PC-3 (cell line): ENCODE data around the gene SEPTIN12. TPM values are rescaled to one million over a fixed set of nuclear protein-coding genes. Genes with fewer than 3 reads are reported as not detected.

Source experiments
- ATAC-seq: fragments of 200-7000 bp; cut with Tn5 transposase; 2 replicates; pipeline ENCODE4 v1.9.1; 2020; ENCODE audit warnings: mild to moderate bottlenecking, moderate library complexity
- BruUV-seq: library from RNA; stranded (reverse); fragments of 400-500 nt; replicated peaks from 2 replicates; lab custom pipeline; 2021; lab: Mats Ljungman, UMichigan
- CTCF ChIA-PET: fragments of 300-600 bp; sonication (Branson Sonifier 250); formaldehyde crosslinking; loops from one replicate; lab custom pipeline; 2022; ENCODE audit warnings: antibody characterized with exemption; lab: Charles Lee
- POLR2A ChIA-PET: fragments of 300-600 bp; sonication (Branson Sonifier 250); formaldehyde crosslinking; loops from one replicate; lab custom pipeline; 2022; ENCODE audit warnings: antibody characterized with exemption; ENCODE audit not compliant: unreplicated experiment; lab: Charles Lee
- DNase-seq: peaks from one replicate; pipeline ENCODE4 v3.0.0-alpha.2; 2015
- H2AFZ ChIP-seq: fragments of 300-600 bp; sonication (generic); 2 replicates; pipeline ENCODE4 v1.6.0; 2016; ENCODE audit warnings: antibody characterized with exemption, low read length
- H3F3A ChIP-seq: fragments of 300-600 bp; sonication (generic); one replicate; pipeline ENCODE4 v1.6.0; 2017; ENCODE audit warnings: antibody characterized with exemption, low read length, control low read depth, mild to moderate bottlenecking; ENCODE audit not compliant: unreplicated experiment
- H3K27ac ChIP-seq: fragments of 300-600 bp; sonication (generic); 2 replicates; pipeline ENCODE4 v1.5.1; 2016; ENCODE audit warnings: mild to moderate bottlenecking, low read length
- H3K27me3 ChIP-seq: fragments of 300-600 bp; sonication (generic); 2 replicates; pipeline ENCODE4 v1.6.1; 2016; ENCODE audit warnings: low read length, mixed read lengths
- H3K36me3 ChIP-seq: fragments of 300-600 bp; sonication (generic); 2 replicates; pipeline ENCODE4 v1.6.1; 2016; ENCODE audit warnings: low read depth, mixed run types, low read length, mixed read lengths
- H3K4me1 ChIP-seq: fragments of 300-600 bp; sonication (generic); 2 replicates; pipeline ENCODE4 v1.5.1; 2016; ENCODE audit warnings: low read length; ENCODE audit not compliant: insufficient read depth
- H3K4me2 ChIP-seq: fragments of 300-600 bp; sonication (generic); 2 replicates; pipeline ENCODE4 v1.6.0; 2016; ENCODE audit warnings: low read length
- H3K4me3 ChIP-seq: fragments of 300-600 bp; sonication (generic); 2 replicates; pipeline ENCODE4 v1.5.1; 2016; ENCODE audit warnings: mild to moderate bottlenecking, low read length, mixed read lengths
- H3K79me2 ChIP-seq: fragments of 300-600 bp; sonication (generic); 2 replicates; pipeline ENCODE4 v1.6.1; 2017; ENCODE audit warnings: low read length, mixed read lengths
- H3K9ac ChIP-seq: fragments of 300-600 bp; sonication (generic); 2 replicates; pipeline ENCODE4 v1.6.0; 2016; ENCODE audit warnings: mild to moderate bottlenecking, low read length
- H3K9me2 ChIP-seq: fragments of 300-600 bp; sonication (generic); replicated peaks from 2 replicates; pipeline ENCODE4 v1.6.1; 2016; ENCODE audit warnings: mixed run types, low read length, mixed read lengths
- H3K9me3 ChIP-seq: fragments of 300-600 bp; sonication (generic); 2 replicates; pipeline ENCODE4 v1.6.1; 2016; ENCODE audit warnings: low read length, mixed read lengths
- H4K20me1 ChIP-seq: fragments of 300-600 bp; sonication (generic); 2 replicates; pipeline ENCODE4 v1.6.1; 2016; ENCODE audit warnings: low read length, mixed read lengths
- EZH2 ChIP-seq: fragments of 300-600 bp; sonication (generic); IDR thresholded peaks from one replicate; pipeline ENCODE4 v1.6.1; 2017; ENCODE audit warnings: antibody characterized with exemption, mild to moderate bottlenecking, low read length; ENCODE audit not compliant: unreplicated experiment
- EZH2phosphoT487 ChIP-seq: fragments of 300-600 bp; sonication (generic); IDR thresholded peaks from 2 replicates; pipeline ENCODE4 v1.6.1; 2018; ENCODE audit warnings: mild to moderate bottlenecking, antibody characterized with exemption, low read length, borderline replicate concordance
- intact Hi-C: fragments of 100-400 bp; cut with micrococcal nuclease; formaldehyde crosslinking; loops from 2 replicates; pipeline ENCODE4 v1.9.0; 2023
- total RNA-seq: library from RNA; depleted of rRNA; stranded (reverse); fragments of >200 nt; gene quantifications from 2 replicates; pipeline ENCODE4 v1.2.3, GENCODE V29; 2014
- TF ChIP-seq, protein P1 (sequence below): fragments of 300-600 bp; sonication (generic); conservative IDR thresholded peaks from 2 replicates; pipeline ENCODE4 v1.5.1; 2017; ENCODE audit warnings: antibody characterized with exemption, low read depth, mild to moderate bottlenecking, low read length

SEPTIN12 gene
- total RNA-seq, 1 experiment from 2014 or later = not detected

GRCh38 chr16:4800290-4801041 lies 12.3 kb upstream of the SEPTIN12 start:
- no peaks in the 10 kb centered on the region for H4K20me1 ChIP-seq
- no peaks in the 10 kb centered on the region for H3F3A ChIP-seq
- ChIA-PET CTCF (no interaction called here), POLR2A (no interaction called here)
- no peaks in the 10 kb centered on the region for H3K9me3 ChIP-seq
- no peaks in the 10 kb centered on the region for H3K36me3 ChIP-seq
- H2AFZ ChIP-seq = no peak overlapping the region
- no TSS peak for BruUV-seq
- H3K4me1 ChIP-seq = peaks cover 14% of the 10 kb centered on the region
- no peaks in the 10 kb centered on the region for H3K27me3 ChIP-seq
- no peak overlapping the region for H3K27ac ChIP-seq
- H3K4me2 ChIP-seq = no peak overlapping the region
- no peaks in the 10 kb centered on the region for H3K9me2 ChIP-seq
- no peak overlapping the region for H3K9ac ChIP-seq
- DNase-seq (no peak), ATAC-seq (no peak)
- H3K79me2 ChIP-seq = no peaks in the 10 kb centered on the region
- TF ChIP-seq EZH2 (no peak), EZH2phosphoT487 (no peak)
- TF ChIP-seq, protein P1, sequence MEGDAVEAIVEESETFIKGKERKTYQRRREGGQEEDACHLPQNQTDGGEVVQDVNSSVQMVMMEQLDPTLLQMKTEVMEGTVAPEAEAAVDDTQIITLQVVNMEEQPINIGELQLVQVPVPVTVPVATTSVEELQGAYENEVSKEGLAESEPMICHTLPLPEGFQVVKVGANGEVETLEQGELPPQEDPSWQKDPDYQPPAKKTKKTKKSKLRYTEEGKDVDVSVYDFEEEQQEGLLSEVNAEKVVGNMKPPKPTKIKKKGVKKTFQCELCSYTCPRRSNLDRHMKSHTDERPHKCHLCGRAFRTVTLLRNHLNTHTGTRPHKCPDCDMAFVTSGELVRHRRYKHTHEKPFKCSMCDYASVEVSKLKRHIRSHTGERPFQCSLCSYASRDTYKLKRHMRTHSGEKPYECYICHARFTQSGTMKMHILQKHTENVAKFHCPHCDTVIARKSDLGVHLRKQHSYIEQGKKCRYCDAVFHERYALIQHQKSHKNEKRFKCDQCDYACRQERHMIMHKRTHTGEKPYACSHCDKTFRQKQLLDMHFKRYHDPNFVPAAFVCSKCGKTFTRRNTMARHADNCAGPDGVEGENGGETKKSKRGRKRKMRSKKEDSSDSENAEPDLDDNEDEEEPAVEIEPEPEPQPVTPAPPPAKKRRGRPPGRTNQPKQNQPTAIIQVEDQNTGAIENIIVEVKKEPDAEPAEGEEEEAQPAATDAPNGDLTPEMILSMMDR = no peak
- no peak overlapping the region for H3K4me3 ChIP-seq
- intact Hi-C loops = loop anchor here (5.0 to 10.0 kb wide), 2 partner anchors 68 to 154 kb away; partner anchors contain the start of genes ANKS3, DNAAF8 and SEC14L5

- H3K9ac ChIP-seq = no peak overlapping the region
- CTCF ChIA-PET = no interaction called here
Observed at GRCh38 chr16:4799171-4799855, 11.2 kb upstream of the SEPTIN12 start.

GRCh38 chr16:4798456-4798855 lies 10.3 kb upstream of the SEPTIN12 start:
- H3K9ac ChIP-seq = no peak overlapping the region
- no peaks in the 10 kb centered on the region for H4K20me1 ChIP-seq
- no peaks in the 10 kb centered on the region for H3K9me2 ChIP-seq
- H3K4me1 ChIP-seq = peaks cover 13% of the 10 kb centered on the region
- no peaks in the 10 kb centered on the region for H3F3A ChIP-seq
- H3K4me2 ChIP-seq = no peak overlapping the region
- no peak overlapping the region for H3K27ac ChIP-seq
- no peaks in the 10 kb centered on the region for H3K36me3 ChIP-seq
- DNase-seq = no peak
- ATAC-seq = no peak
- intact Hi-C loops = no loop called here
- BruUV-seq = no TSS peak
- no peak overlapping the region for H2AFZ ChIP-seq
- H3K79me2 ChIP-seq = no peaks in the 10 kb centered on the region
- no peaks in the 10 kb centered on the region for H3K27me3 ChIP-seq
- ChIA-PET POLR2A (no interaction called here), CTCF (no interaction called here)
- H3K4me3 ChIP-seq = no peak overlapping the region
- TF ChIP-seq, protein P1 = no peak
- TF ChIP-seq EZH2phosphoT487 = no peak
- TF ChIP-seq EZH2 = no peak
- H3K9me3 ChIP-seq = no peaks in the 10 kb centered on the region

More at GRCh38 chr16:4799171-4799855, 11.2 kb upstream of the SEPTIN12 start:
- TF ChIP-seq EZH2 = no peak
- Histone ChIP-seq H3F3A (no peaks in the 10 kb centered on the region), H3K27ac (no peak overlapping the region), H3K9me2 (no peaks in the 10 kb centered on the region), H3K36me3 (no peaks in the 10 kb centered on the region), H4K20me1 (no peaks in the 10 kb centered on the region), H3K4me3 (no peak overlapping the region), H2AFZ (no peak overlapping the region), H3K9me3 (no peaks in the 10 kb centered on the region), H3K4me1 (peaks cover 14% of the 10 kb centered on the region), H3K79me2 (no peaks in the 10 kb centered on the region), H3K27me3 (no peaks in the 10 kb centered on the region), H3K4me2 (no peak overlapping the region)
- intact Hi-C loops = no loop called here
- POLR2A ChIA-PET = no interaction called here
- DNase-seq = no peak
- no peak for ATAC-seq
- BruUV-seq = no TSS peak
